IPS-NIHi11 (cell line): ENCODE results near the gene ANO3.
A peak's percentile ranks its signal among the peaks of the same experiment; 100 is the strongest.
"Not testable (repeated sequence)": the region's sequence is repeated elsewhere in the genome, so short reads cannot be mapped to it uniquely, and the experiment has no call there.

ENCODE experiments used
- DNase-seq: peaks from one replicate; pipeline ENCODE4 v3.0.0; 2012; ENCODE audit warnings: mixed read lengths, low spot score

ANO3 gene

GRCh38 chr11:26331911-26332571 lies at the start of gene ANO3:
Gene ANO3, plus strand, starts transcription at chr11:26332130. Its CDS starts 146 bp downstream, at chr11:26332276.
- peak; percentile 94 for DNase-seq

- no peak for DNase-seq
Measured at GRCh38 chr11:26283852-26284408, 48.0 kb upstream of the ANO3 start.

GRCh38 chr11:26285608-26286007 lies 46.3 kb upstream of the ANO3 start:
- no peak for DNase-seq

GRCh38 chr11:26286472-26287066 lies 45.4 kb upstream of the ANO3 start:
- DNase-seq: peak; percentile 30

GRCh38 chr11:26287067-26287518 lies 44.8 kb upstream of the ANO3 start:
- DNase-seq: no peak

- DNase-seq: peak; percentile 52
Measured at GRCh38 chr11:26297189-26297975, 34.5 kb upstream of the ANO3 start.

- DNase-seq: not testable (repeated sequence)
Measured at GRCh38 chr11:26316372-26316771, 15.6 kb upstream of the ANO3 start.

GRCh38 chr11:26319906-26320305 lies 12.0 kb upstream of the ANO3 start:
- DNase-seq: peak; percentile 11

GRCh38 chr11:26321516-26321915 lies 10.4 kb upstream of the ANO3 start:
- no peak for DNase-seq

- no peak for DNase-seq
Measured at GRCh38 chr11:26322335-26323067, 9.4 kb upstream of the ANO3 start.

GRCh38 chr11:26323837-26324236 lies 8.1 kb upstream of the ANO3 start:
- DNase-seq: no peak

GRCh38 chr11:26324270-26324669 lies 7.7 kb upstream of the ANO3 start:
- no peak for DNase-seq

- no peak for DNase-seq
Measured at GRCh38 chr11:26326793-26327400, 5.0 kb upstream of the ANO3 start.

- no peak for DNase-seq
Measured at GRCh38 chr11:26329206-26329605, 2.7 kb upstream of the ANO3 start.

- DNase-seq: no peak
Measured at GRCh38 chr11:26330262-26330661, 1.7 kb upstream of the ANO3 start.

GRCh38 chr11:26332572-26332915 lies 614 bp downstream of the ANO3 start:
- no peak for DNase-seq

- DNase-seq: no peak
Measured at GRCh38 chr11:26333906-26334305, 2.0 kb downstream of the ANO3 start.

GRCh38 chr11:26335903-26336302 lies 4.0 kb downstream of the ANO3 start:
- DNase-seq: no peak

GRCh38 chr11:26344647-26345046 lies 12.7 kb downstream of the ANO3 start:
- DNase-seq: no peak

- no peak for DNase-seq
Measured at GRCh38 chr11:26348776-26349175, 16.8 kb downstream of the ANO3 start.

- no peak for DNase-seq
Measured at GRCh38 chr11:26350002-26350401, 18.1 kb downstream of the ANO3 start.

- DNase-seq: no peak
Measured at GRCh38 chr11:26353010-26353409, 21.1 kb downstream of the ANO3 start.
